ENCODE data around the gene STRAP. TPM values are rescaled to one million over a fixed set of nuclear protein-coding genes. Genes with fewer than 3 reads are reported as not detected.

The STRAP gene
- total and polyA plus RNA-seq, 9 of the 15 experiments (the other 6 are each of a cell fraction or from before 2014, with no cell fraction given), result 58.5 to 134 (median 89.5) TPM

DNA sequence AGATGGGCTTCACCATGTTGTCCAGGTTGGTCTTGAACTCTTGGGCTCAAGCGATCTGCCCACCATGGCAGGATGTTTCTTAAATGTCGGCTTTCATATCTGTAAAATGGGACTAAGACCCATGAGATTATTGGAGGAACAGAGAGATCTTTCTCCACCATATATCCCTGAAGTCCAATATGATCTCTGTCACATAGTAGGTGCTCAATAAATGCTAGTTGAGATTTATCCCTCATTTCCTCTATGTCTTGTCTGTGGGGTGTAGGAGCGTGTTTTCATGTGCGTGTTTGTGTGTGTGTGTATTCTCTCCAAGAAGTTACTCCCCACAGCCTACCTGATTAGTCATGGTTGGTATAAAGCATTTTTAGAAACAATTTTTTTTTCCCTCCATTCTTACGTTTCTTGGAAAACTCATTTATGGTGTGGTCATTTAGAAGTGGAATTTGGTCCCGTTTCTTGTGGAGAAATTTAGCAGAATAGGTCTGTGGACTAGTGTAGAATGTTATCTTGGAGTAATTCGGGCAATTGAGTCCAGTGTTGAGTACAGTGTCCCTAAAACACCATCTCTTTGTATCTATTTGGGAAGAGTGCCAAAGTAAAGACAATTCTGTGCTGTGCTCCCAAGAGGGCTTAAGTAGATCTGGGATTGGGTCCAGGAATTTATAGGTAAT, 4.3 kb downstream of the STRAP start:
- no peak for DNase-seq (ENCODE audit: extremely low read depth in 1 of 4, low spot score in 3 of 4)
- CTCF ChIA-PET (ENCODE audit: low intra/inter-chr PET ratio), result no interaction called here

DNA sequence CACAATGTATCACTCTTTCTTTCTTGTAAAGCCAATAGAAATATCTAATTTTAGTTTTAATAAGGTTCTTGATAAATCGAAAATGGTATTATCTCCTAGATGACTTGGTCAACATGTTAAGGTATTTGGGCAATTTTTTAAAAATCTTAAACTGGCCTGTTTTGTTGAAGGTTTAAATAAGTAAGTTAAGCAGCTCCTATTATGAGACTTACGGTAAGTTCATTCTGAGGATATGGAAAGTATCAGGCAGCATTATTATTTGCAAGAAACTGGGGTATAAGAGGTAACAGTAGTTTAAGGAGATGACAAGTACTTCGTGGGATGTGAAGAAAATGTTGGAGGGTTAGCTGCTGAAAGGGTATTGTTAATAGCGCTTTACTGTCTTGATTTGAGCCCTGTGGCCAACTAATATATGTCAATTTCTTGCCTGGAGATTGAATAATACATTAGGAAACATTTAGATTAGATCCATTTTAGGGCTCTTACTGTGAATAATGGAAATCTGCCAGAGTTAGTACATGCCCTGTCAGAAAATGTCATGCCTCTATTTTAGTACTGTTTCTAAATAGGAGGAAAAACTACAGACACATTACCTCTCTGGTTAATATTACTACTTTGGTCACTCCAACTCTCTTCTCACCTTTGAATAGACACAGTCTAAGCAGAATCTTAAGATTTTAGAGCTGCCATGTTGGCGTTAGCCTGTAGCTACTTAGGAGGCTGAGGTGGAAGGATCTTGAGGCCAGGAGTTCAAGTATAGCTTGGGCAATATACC, 5.0 kb downstream of the STRAP start:
- no peak overlapping the region for H3K4me2 ChIP-seq (ENCODE audit: insufficient read depth, low read length)
- H4K20me1 ChIP-seq (replicated peaks; ENCODE audit: control insufficient read depth, insufficient read depth, low read length), result peaks cover 6% of the 10 kb centered on the region
- H3K9me1 ChIP-seq (ENCODE audit: control insufficient read depth, insufficient read depth, low read length), result peaks cover 4% of the 10 kb centered on the region
- H3K27me3 ChIP-seq (ENCODE audit: control insufficient read depth in 2 of 2, insufficient read depth in 2 of 2, low read length in 2 of 2), result no peaks in the 10 kb centered on the region
- no peak overlapping the region for H3K27ac ChIP-seq (ENCODE audit: extremely low read depth, low read depth, low read length)
- H3K9me3 ChIP-seq (replicated peaks; ENCODE audit: control insufficient read depth, insufficient read depth, low read depth, low read length), result no peaks in the 10 kb centered on the region
- BruUV-seq (replicated peaks), result no TSS peak
- peaks cover 68% of the 10 kb centered on the region for H3K79me2 ChIP-seq (ENCODE audit: control insufficient read depth, insufficient read depth, low read length)
- POLR2A ChIA-PET, result no interaction called here
- H3K4me3 ChIP-seq, result no peak overlapping the region
- CTCF ChIA-PET (ENCODE audit: low intra/inter-chr PET ratio), result no interaction called here
- peaks cover 62% of the 10 kb centered on the region for H3K36me3 ChIP-seq (ENCODE audit: control insufficient read depth, insufficient read depth, low read length)
- TF ChIP-seq ZNF75A (CRISPR knock-in tag; IDR thresholded peaks at IDR 0.05) (no peak), SUPT5H (IDR thresholded peaks at IDR 0.05) (no peak)
- 75% methylated on average over 5 of the region's 5 CpGs for WGBS (ENCODE audit: insufficient coverage, low coverage, missing lambda C conversion rate)
- intact Hi-C loops (cut with micrococcal nuclease), result loop anchor here (10.0 kb wide), 1 partner anchor 542 kb away; no protein-coding TSS in a partner anchor
- ATAC-seq, result no peak
- DNase-seq (ENCODE audit: extremely low read depth in 1 of 4, low spot score in 3 of 4), result no peak
- in situ Hi-C loops (cut with MboI), result loop anchor here (25.0 kb wide), 1 partner anchor 1075 kb away; the partner anchor contains the start of genes C12orf60, SMCO3 and WBP11
- H3K4me1 ChIP-seq (replicated peaks in 1 of 2; ENCODE audit: control insufficient read depth in 2 of 2, insufficient read depth in 2 of 2, low read length in 2 of 2), result no peaks in the 10 kb centered on the region; a peak in 1 of 5 replicates
- no peak overlapping the region for H2AFZ ChIP-seq (ENCODE audit: low read depth, low read length)
- no peak overlapping the region for H3K9ac ChIP-seq (ENCODE audit: insufficient read depth in 1 of 2, low read depth in 2 of 2, low read length in 2 of 2)
- FAIRE-seq, result no peak

More for the DNA sequence above, 4.3 kb downstream of the STRAP start:
- Histone ChIP-seq H3K79me2 (ENCODE audit: control insufficient read depth, insufficient read depth, low read length) (peaks cover 70% of the 10 kb centered on the region), H2AFZ (ENCODE audit: low read depth, low read length) (no peak overlapping the region), H3K9me1 (ENCODE audit: control insufficient read depth, insufficient read depth, low read length) (peaks cover 4% of the 10 kb centered on the region), H3K27ac (ENCODE audit: extremely low read depth, low read depth, low read length) (no peak overlapping the region), H3K27me3 (ENCODE audit: control insufficient read depth in 2 of 2, insufficient read depth in 2 of 2, low read length in 2 of 2) (no peaks in the 10 kb centered on the region), H3K4me2 (ENCODE audit: insufficient read depth, low read length) (no peak overlapping the region), H3K4me3 (no peak overlapping the region), H4K20me1 (replicated peaks; ENCODE audit: control insufficient read depth, insufficient read depth, low read length) (peaks cover 6% of the 10 kb centered on the region), H3K9me3 (replicated peaks; ENCODE audit: control insufficient read depth, insufficient read depth, low read depth, low read length) (no peaks in the 10 kb centered on the region), H3K4me1 (replicated peaks in 1 of 2; ENCODE audit: control insufficient read depth in 2 of 2, insufficient read depth in 2 of 2, low read length in 2 of 2) (no peaks in the 10 kb centered on the region; a peak in 1 of 5 replicates), H3K36me3 (ENCODE audit: control insufficient read depth, insufficient read depth, low read length) (peaks cover 56% of the 10 kb centered on the region), H3K9ac (ENCODE audit: insufficient read depth in 1 of 2, low read depth in 2 of 2, low read length in 2 of 2) (no peak overlapping the region)
- WGBS (ENCODE audit: insufficient coverage, low coverage, missing lambda C conversion rate), result 96% methylated on average over 6 of the region's 7 CpGs
- in situ Hi-C loops (cut with MboI) (loop anchor here (25.0 kb wide), 1 partner anchor 1074 kb away; the partner anchor contains the start of genes C12orf60, SMCO3 and WBP11), intact Hi-C loops (cut with micrococcal nuclease) (loop anchor here (10.0 kb wide), 1 partner anchor 542 kb away; no protein-coding TSS in a partner anchor)
- POLR2A ChIA-PET, result no interaction called here
- ATAC-seq, result no peak
- FAIRE-seq, result no peak
- TF ChIP-seq HDAC6 (IDR thresholded peaks at IDR 0.05; ENCODE audit: low read depth, low read length) (no peak), ZNF354B (CRISPR knock-in tag; IDR thresholded peaks at IDR 0.05) (no peak)
- no TSS peak for BruUV-seq (replicated peaks)
